ENCODE measurements around the gene OCA2. TPM values are rescaled to one million over a fixed set of nuclear protein-coding genes. Genes with fewer than 3 reads are reported as not detected.
"Not testable (repeated sequence)": the region's sequence is repeated elsewhere in the genome, so short reads cannot be mapped to it uniquely, and the experiment has no call there.

OCA2 gene
- total and polyA plus RNA-seq, 4 donors: 2.6 to 7.5 (median 3.2) TPM

DNA sequence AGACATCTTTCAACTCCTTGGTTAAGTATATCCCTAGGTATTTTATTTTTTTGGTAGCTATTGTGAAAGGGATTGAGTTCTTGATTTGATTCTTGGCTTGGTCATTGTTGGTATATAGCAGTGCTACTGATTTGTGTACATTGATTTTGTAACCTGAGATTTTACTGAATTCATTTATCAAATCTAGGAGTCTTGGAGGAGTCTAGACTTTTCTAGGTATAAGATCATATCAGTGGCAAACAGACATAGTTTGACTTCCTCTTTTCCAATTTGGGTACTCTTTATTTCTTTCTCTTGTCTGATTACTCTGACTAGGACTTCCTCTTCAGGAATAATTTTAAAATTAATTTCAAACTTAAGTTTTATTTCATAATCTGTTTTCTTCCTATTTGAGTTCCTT, 125.2 kb downstream of the OCA2 start:
- Histone ChIP-seq H3K4me1 (ENCODE audit: control insufficient read depth, insufficient read depth, low read length) (no peaks in the 10 kb centered on the region), H3K27me3 (ENCODE audit: control insufficient read depth, insufficient read depth, low read length) (no peaks in the 10 kb centered on the region), H3K4me3 (ENCODE audit: low read depth, low read length) (no peak overlapping the region), H3K9me3 (ENCODE audit: control insufficient read depth, insufficient read depth, low read length) (no peaks in the 10 kb centered on the region), H3K27ac (ENCODE audit: low read depth, low read length) (no peak overlapping the region), H3K36me3 (ENCODE audit: control insufficient read depth, insufficient read depth, low read length) (no peaks in the 10 kb centered on the region)
- DNase-seq (ENCODE audit: low read depth in 4 of 6, low spot score in 6 of 6): no peak

DNA sequence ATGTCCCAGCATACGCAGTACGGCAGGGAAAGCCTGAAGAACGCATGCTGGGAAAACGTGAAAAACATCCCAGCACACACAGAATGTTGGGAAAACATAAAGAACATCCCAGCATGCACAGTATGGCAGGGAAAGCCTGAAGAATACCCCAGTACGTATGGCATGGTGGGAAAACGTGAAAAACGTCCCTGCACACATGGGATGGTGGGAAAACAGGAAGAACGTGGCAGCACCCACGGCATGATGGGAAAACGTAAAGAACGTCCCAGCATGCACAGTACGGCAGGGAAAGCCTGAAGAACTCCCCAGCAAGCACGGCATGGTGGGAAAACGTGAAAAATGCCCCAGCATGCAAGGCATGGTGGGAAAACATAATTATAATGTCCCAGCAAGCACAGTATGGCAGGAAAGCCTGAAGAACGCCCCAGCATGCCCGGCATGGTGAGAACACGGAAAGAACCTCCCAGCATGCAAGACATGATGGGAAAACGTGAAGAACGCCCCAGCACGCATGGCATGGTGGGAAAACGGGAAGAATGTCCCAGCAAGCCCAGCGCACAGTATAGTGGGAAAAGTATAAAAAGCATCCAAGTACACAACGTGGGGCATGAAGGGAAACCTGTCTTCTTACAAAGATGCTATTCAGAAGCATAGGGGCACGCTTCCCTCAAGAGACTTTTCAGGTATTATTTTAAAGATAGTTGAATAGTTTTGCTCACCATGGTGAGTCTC, 128.3 kb downstream of the OCA2 start:
- 94% methylated on average over 22 of the region's 24 CpGs for WGBS (ENCODE audit: insufficient coverage)

DNA sequence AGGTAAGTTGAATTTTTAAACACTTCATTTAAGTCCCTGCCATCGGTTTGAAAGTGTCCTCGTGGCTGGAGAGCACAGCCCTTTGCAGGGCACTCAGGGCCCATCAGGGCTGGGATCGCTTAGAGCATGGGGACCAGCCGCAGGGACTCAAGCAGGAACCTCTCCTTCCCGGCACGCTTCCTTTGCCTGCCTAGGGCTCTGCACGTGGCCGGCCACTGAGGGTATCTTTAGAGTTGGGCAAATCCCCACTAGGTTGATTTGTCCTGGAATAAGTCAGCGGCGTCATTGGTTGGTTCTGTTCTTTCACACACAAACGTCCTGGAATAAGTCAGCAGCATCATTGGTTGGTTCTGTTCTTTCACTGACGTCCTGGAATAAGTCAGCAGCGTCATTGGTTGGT, 131.6 kb downstream of the OCA2 start:
- Histone ChIP-seq H3K9me3 (ENCODE audit: control insufficient read depth, insufficient read depth, low read length) (no peaks in the 10 kb centered on the region), H3K4me1 (ENCODE audit: control insufficient read depth, insufficient read depth, low read length) (peaks cover 9% of the 10 kb centered on the region), H3K4me3 (ENCODE audit: low read depth, low read length) (no peak overlapping the region), H3K27ac (ENCODE audit: low read depth, low read length) (no peak overlapping the region), H3K27me3 (ENCODE audit: control insufficient read depth, insufficient read depth, low read length) (no peaks in the 10 kb centered on the region), H3K36me3 (ENCODE audit: control insufficient read depth, insufficient read depth, low read length) (no peaks in the 10 kb centered on the region)
- WGBS (ENCODE audit: insufficient coverage): 94% methylated on average over 13 of the region's 13 CpGs
- DNase-seq (ENCODE audit: low read depth in 4 of 6, low spot score in 6 of 6): no peak

More for the DNA sequence above, 128.3 kb downstream of the OCA2 start:
- Histone ChIP-seq H3K4me3 (ENCODE audit: low read depth, low read length) (no peak overlapping the region), H3K27ac (ENCODE audit: low read depth, low read length) (no peak overlapping the region), H3K9me3 (ENCODE audit: control insufficient read depth, insufficient read depth, low read length) (no peaks in the 10 kb centered on the region), H3K4me1 (ENCODE audit: control insufficient read depth, insufficient read depth, low read length) (no peaks in the 10 kb centered on the region), H3K27me3 (ENCODE audit: control insufficient read depth, insufficient read depth, low read length) (no peaks in the 10 kb centered on the region), H3K36me3 (ENCODE audit: control insufficient read depth, insufficient read depth, low read length) (no peaks in the 10 kb centered on the region)
- DNase-seq (ENCODE audit: low read depth in 4 of 6, low spot score in 6 of 6): no peak

DNA sequence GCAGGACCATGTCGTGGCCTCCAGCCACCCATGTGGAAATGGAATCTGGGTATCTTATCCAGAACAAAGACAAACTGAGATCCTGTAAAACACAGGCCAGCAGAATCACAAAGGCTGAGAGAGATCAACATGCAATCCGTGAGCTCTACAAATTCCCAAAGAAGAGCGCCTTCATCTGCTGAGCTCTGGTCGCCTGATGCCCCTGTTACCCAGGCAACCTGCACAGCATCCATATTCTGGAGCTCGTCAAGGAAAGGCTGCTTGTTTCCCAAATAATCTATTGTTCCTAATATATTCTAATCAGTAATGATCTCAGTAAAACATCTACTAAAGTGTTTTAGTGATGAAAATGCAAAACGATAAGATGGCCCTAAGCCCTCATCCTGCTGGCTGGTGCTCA, 133.6 kb downstream of the OCA2 start:
- Histone ChIP-seq H3K4me1 (ENCODE audit: control insufficient read depth, insufficient read depth, low read length) (peaks cover 9% of the 10 kb centered on the region), H3K36me3 (ENCODE audit: control insufficient read depth, insufficient read depth, low read length) (no peaks in the 10 kb centered on the region), H3K27me3 (ENCODE audit: control insufficient read depth, insufficient read depth, low read length) (no peaks in the 10 kb centered on the region), H3K9me3 (ENCODE audit: control insufficient read depth, insufficient read depth, low read length) (peaks cover 4% of the 10 kb centered on the region), H3K27ac (ENCODE audit: low read depth, low read length) (no peak overlapping the region), H3K4me3 (ENCODE audit: low read depth, low read length) (no peak overlapping the region)
- peak in 2 of 6 donors; percentile 48 to 84 for DNase-seq (ENCODE audit: low read depth in 4 of 6, low spot score in 6 of 6)
- WGBS (ENCODE audit: insufficient coverage): 23% methylated on average over 2 of the region's 6 CpGs

DNA sequence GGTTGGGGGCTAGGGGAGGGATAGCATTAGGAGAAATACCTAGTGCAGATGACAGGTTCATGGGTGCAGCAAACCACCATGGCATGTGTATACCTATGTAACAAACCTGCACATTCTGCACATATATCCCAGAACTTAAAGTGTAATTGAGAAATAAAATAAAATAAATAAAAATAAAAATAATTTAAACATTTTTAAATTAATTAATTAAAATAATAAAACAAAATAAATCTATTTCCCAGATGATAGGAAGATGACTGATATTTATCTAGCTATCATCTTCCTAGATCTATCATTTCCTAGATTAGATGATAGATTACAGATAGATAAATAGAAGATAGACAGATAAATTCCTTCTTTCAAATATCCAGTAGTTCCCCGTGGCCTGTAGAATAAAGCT, 137.3 kb downstream of the OCA2 start:
- no peak for DNase-seq (ENCODE audit: low read depth in 4 of 6, low spot score in 6 of 6)
- WGBS (ENCODE audit: insufficient coverage): no CpG with 5 or more reads among the region's 1 CpG

DNA sequence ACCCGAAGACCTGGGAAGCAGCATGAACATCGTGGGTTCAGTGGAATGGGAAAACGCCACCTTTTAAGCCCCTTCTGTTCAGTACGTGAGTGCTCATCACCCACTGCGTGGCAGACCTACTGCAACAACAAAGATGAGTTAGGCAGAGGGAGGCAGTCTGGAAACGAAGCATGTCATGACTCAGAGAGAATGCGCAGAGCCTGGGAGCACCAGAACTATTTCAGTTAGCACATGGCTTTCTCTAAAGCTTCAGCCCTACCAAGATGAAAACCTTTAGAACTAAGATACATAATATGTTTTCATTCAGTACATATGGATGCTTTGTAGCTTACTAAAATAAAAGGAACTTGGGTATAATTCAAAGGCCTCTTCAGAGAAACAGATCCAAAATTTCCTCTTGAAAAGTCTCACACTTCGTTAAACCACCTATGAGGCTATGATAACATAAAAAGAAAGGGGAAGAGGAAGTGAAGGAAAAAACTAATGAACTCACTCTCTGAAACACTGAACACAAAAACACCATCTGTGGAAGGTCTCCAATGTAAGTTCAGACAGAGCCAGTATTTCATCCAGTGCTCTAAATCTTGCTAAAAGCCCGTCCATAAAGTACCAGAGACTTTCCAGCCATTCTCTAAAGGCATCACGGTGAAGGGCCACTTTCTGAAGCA, 140.1 kb downstream of the OCA2 start:
- H3K27me3 ChIP-seq (ENCODE audit: control insufficient read depth, insufficient read depth, low read length): no peaks in the 10 kb centered on the region
- WGBS (ENCODE audit: insufficient coverage): 56% methylated on average over 8 of the region's 10 CpGs
- peaks cover 8% of the 10 kb centered on the region for H3K4me1 ChIP-seq (ENCODE audit: control insufficient read depth, insufficient read depth, low read length)
- no peak overlapping the region for H3K4me3 ChIP-seq (ENCODE audit: low read depth, low read length)
- H3K27ac ChIP-seq (ENCODE audit: low read depth, low read length): no peak overlapping the region
- peaks cover 4% of the 10 kb centered on the region for H3K9me3 ChIP-seq (ENCODE audit: control insufficient read depth, insufficient read depth, low read length)
- H3K36me3 ChIP-seq (ENCODE audit: control insufficient read depth, insufficient read depth, low read length): no peaks in the 10 kb centered on the region
- peak in 2 of 6 donors; percentile 39 to 43 for DNase-seq (ENCODE audit: low read depth in 4 of 6, low spot score in 6 of 6)

More for the DNA sequence above, 137.3 kb downstream of the OCA2 start:
- H3K27me3 ChIP-seq (ENCODE audit: control insufficient read depth, insufficient read depth, low read length): no peaks in the 10 kb centered on the region
- no peak overlapping the region for H3K4me3 ChIP-seq (ENCODE audit: low read depth, low read length)
- no peaks in the 10 kb centered on the region for H3K36me3 ChIP-seq (ENCODE audit: control insufficient read depth, insufficient read depth, low read length)
- H3K4me1 ChIP-seq (ENCODE audit: control insufficient read depth, insufficient read depth, low read length): peaks cover 9% of the 10 kb centered on the region
- no peak overlapping the region for H3K27ac ChIP-seq (ENCODE audit: low read depth, low read length)
- H3K9me3 ChIP-seq (ENCODE audit: control insufficient read depth, insufficient read depth, low read length): peaks cover 4% of the 10 kb centered on the region

DNA sequence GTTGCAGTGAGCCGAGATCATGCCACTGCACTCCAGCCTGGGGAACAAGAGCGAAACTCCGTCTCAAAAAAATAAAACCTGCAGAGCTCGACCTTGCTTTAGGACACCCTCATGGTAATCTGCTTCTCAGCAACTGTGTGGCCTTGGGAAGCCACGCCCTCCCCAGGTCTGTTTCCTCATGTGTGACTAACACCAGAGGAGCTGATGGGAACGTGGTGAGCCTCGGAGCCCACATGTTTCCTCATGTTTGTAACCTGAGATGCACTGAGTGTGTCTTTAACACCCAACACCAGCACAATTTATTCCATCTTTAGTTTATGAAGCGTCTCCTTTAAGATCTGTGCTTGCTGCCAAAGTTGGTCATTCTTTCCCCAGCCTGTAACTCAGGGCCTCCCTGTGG, 142.8 kb downstream of the OCA2 start:
- Histone ChIP-seq H3K9me3 (ENCODE audit: control insufficient read depth, insufficient read depth, low read length) (no peaks in the 10 kb centered on the region), H3K27ac (ENCODE audit: low read depth, low read length) (no peak overlapping the region), H3K36me3 (ENCODE audit: control insufficient read depth, insufficient read depth, low read length) (no peaks in the 10 kb centered on the region), H3K27me3 (ENCODE audit: control insufficient read depth, insufficient read depth, low read length) (no peaks in the 10 kb centered on the region), H3K4me3 (ENCODE audit: low read depth, low read length) (no peak overlapping the region), H3K4me1 (ENCODE audit: control insufficient read depth, insufficient read depth, low read length) (peaks cover 8% of the 10 kb centered on the region)
- DNase-seq (ENCODE audit: low read depth in 4 of 6, low spot score in 6 of 6): no peak
- 88% methylated on average over 8 of the region's 8 CpGs for WGBS (ENCODE audit: insufficient coverage)

DNA sequence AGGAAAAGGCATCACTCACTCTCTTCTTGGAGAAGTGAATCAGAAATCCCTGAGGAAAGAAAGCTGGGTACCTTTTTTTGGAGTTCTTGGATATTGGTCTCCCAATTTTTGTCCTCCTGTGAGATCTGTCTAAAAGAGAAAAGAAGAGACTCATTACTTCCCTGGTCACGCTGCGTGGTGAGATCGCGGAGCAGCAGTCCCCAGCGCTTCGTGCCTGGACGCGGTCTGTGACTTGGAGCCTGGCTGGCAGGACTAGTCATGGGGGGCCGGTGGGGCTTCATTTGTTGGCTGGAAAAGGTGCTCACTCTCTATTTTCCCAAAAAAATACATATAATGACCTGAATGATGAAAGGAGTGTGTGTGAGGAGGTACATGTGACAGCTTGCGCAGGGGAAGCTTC, 144.0 kb downstream of the OCA2 start:
- Histone ChIP-seq H3K27me3 (ENCODE audit: control insufficient read depth, insufficient read depth, low read length) (no peaks in the 10 kb centered on the region), H3K27ac (ENCODE audit: low read depth, low read length) (no peak overlapping the region), H3K4me3 (ENCODE audit: low read depth, low read length) (no peak overlapping the region), H3K36me3 (ENCODE audit: control insufficient read depth, insufficient read depth, low read length) (no peaks in the 10 kb centered on the region), H3K9me3 (ENCODE audit: control insufficient read depth, insufficient read depth, low read length) (no peaks in the 10 kb centered on the region), H3K4me1 (ENCODE audit: control insufficient read depth, insufficient read depth, low read length) (peaks cover 8% of the 10 kb centered on the region)
- 46% methylated on average over 6 of the region's 10 CpGs for WGBS (ENCODE audit: insufficient coverage)
- peak in 1 of 6 donors; percentile 55 for DNase-seq (ENCODE audit: low read depth in 4 of 6, low spot score in 6 of 6)

DNA sequence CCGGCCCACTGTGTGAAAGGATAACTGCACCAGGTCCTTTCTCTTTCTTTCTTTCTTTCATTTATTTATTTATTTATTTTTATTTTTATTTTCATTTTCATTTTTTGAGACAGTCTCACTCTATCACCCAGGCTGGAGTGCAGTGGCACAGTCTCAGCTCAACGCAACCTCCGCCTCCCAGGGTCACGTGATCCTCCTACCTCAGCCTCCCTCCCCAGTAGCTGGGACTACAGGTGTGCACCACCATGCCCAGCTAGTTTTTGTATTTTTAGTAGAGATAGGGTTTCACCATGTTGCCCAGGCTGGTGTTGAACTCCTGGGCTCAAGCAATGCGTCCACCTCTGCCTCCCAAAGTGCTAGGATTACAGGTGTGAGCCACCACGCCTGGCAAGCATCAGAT, 146.5 kb downstream of the OCA2 start:
- WGBS (ENCODE audit: insufficient coverage): 96% methylated on average over 5 of the region's 6 CpGs
- not testable (repeated sequence) for DNase-seq (ENCODE audit: low read depth in 4 of 6, low spot score in 6 of 6); H3K4me3 ChIP-seq (ENCODE audit: low read depth, low read length); H3K36me3 ChIP-seq (ENCODE audit: control insufficient read depth, insufficient read depth, low read length); H3K4me1 ChIP-seq (ENCODE audit: control insufficient read depth, insufficient read depth, low read length); H3K27me3 ChIP-seq (ENCODE audit: control insufficient read depth, insufficient read depth, low read length); H3K27ac ChIP-seq (ENCODE audit: low read depth, low read length); H3K9me3 ChIP-seq (ENCODE audit: control insufficient read depth, insufficient read depth, low read length)
